Endothelial cell of umbilical vein (primary cell): ENCODE measurements around the gene LRP5.

ENCODE experiments used
- CTCF ChIP-seq, 2 donors: IDR thresholded peaks; 1 replicate in 1 of 2; 2 replicates in 1 of 2; pipeline ENCODE4 v1.5.1; 2011; ENCODE audit warnings: low read length in 2 of 2, mild to moderate bottlenecking in 2 of 2, moderate library complexity in 2 of 2, control low read depth in 1 of 2, inconsistent platforms in 1 of 2, low read depth in 1 of 2; ENCODE audit not compliant: insufficient read depth in 1 of 2; ENCODE audit errors: extremely low read depth in 1 of 2
- EZH2 ChIP-seq: IDR thresholded peaks from 2 replicates; pipeline ENCODE4 v1.6.1; 2012; ENCODE audit warnings: borderline replicate concordance, low read depth, mild to moderate bottlenecking, moderate library complexity, low read length, inconsistent platforms; ENCODE audit not compliant: severe bottlenecking
- JUN ChIP-seq: IDR thresholded peaks from 2 replicates; pipeline ENCODE4 v1.6.1; 2011; ENCODE audit warnings: borderline replicate concordance, low read depth; ENCODE audit not compliant: insufficient read length, insufficient read depth
- MAX ChIP-seq: IDR thresholded peaks from 2 replicates; pipeline ENCODE4 v1.6.1; 2011; ENCODE audit not compliant: insufficient read depth, insufficient read length
- POLR2A ChIP-seq: IDR thresholded peaks from 2 replicates; pipeline ENCODE4 v1.6.1; 2012; ENCODE audit warnings: low read depth, mild to moderate bottlenecking, control low read depth, low read length
- POLR2AphosphoS5 ChIP-seq: IDR thresholded peaks from 2 replicates; pipeline ENCODE4 v1.6.1; 2012; ENCODE audit warnings: low read depth, mild to moderate bottlenecking, control low read depth, low read length, moderate library complexity; ENCODE audit not compliant: insufficient read depth

GRCh38 chr11:68399916-68400315 lies 87.5 kb downstream of the LRP5 start:
- no peak for TF ChIP-seq CTCF (IDR thresholded peaks at IDR 0.05; ENCODE audit: extremely low read depth in 1 of 2, insufficient read depth in 1 of 2, low read depth in 1 of 2, low read length in 2 of 2)
- no peak for TF ChIP-seq EZH2
- no peak for TF ChIP-seq POLR2A
- TF ChIP-seq MAX: no peak
- no peak for TF ChIP-seq POLR2AphosphoS5
- no peak for TF ChIP-seq JUN
